Panc1 (cell line): Measurements from ENCODE around the gene CHST13. TPM values are rescaled to one million over a fixed set of nuclear protein-coding genes. Genes with fewer than 3 reads are reported as not detected.

Experiments used
- ATAC-seq: fragments of 200-7000 bp; cut with Tn5 transposase; 2 replicates; pipeline ENCODE4 v1.9.1; 2020; ENCODE audit warnings: mild to moderate bottlenecking, moderate library complexity
- BruUV-seq: library from RNA; stranded (reverse); fragments of 400-500 nt; replicated peaks from 2 replicates; lab custom pipeline; 2021; lab: Mats Ljungman, UMichigan
- CTCF ChIA-PET: fragments of 300-600 bp; sonication (Branson Sonifier 250); formaldehyde crosslinking; loops from one replicate; lab custom pipeline; 2022; ENCODE audit warnings: antibody characterized with exemption; lab: Charles Lee
- POLR2A ChIA-PET: fragments of 300-600 bp; sonication (Branson Sonifier 250); formaldehyde crosslinking; loops from one replicate; lab custom pipeline; 2022; ENCODE audit warnings: antibody characterized with exemption; lab: Charles Lee
- DNase-seq: peaks from one replicate; pipeline ENCODE4 v3.0.0-alpha.2; 2010; ENCODE audit warnings: low read depth, low spot score
- H3K27ac ChIP-seq: 2 replicates; pipeline ENCODE4 v1.5.1; 2011; ENCODE audit warnings: mild to moderate bottlenecking, low read length, inconsistent platforms
- H3K27me3 ChIP-seq: fragments of 200-500 bp; sonication (Bioruptor generic); 2 replicates; pipeline ENCODE4 v1.6.0; 2014; ENCODE audit warnings: low read length, inconsistent platforms; ENCODE audit not compliant: control insufficient read depth, insufficient read depth
- H3K36me3 ChIP-seq: fragments of 200-500 bp; sonication (Bioruptor generic); 2 replicates; pipeline ENCODE4 v1.5.1; 2014; ENCODE audit warnings: inconsistent platforms, mild to moderate bottlenecking, low read length, moderate library complexity; ENCODE audit not compliant: control insufficient read depth, insufficient read depth
- H3K4me1 ChIP-seq: 2 replicates; pipeline ENCODE4 v1.5.1; 2011; ENCODE audit warnings: inconsistent platforms, mild to moderate bottlenecking, low read length, moderate library complexity; ENCODE audit not compliant: control insufficient read depth, insufficient read depth
- H3K4me3 ChIP-seq, 2 experiments: 2 replicates each; pipeline ENCODE4 v1.5.1; 2011 to 2012; ENCODE audit warnings: low read depth in 2 of 2, low read length in 2 of 2, mild to moderate bottlenecking in 2 of 2, inconsistent platforms in 1 of 2, moderate library complexity in 1 of 2
- H3K9me3 ChIP-seq: fragments of 200-500 bp; sonication (Bioruptor generic); 2 replicates; pipeline ENCODE4 v1.5.1; 2014; ENCODE audit warnings: low read depth, mild to moderate bottlenecking, inconsistent platforms, low read length, moderate library complexity; ENCODE audit not compliant: control insufficient read depth, insufficient read depth
- POLR2AphosphoS5 ChIP-seq: IDR thresholded peaks from 2 replicates; pipeline ENCODE4 v1.6.1; 2012; ENCODE audit warnings: mild to moderate bottlenecking, low read depth, low read length, moderate library complexity
- SIN3A ChIP-seq: IDR thresholded peaks from 2 replicates; pipeline ENCODE4 v1.6.1; 2012; ENCODE audit warnings: low read depth, mild to moderate bottlenecking, low read length, moderate library complexity, borderline replicate concordance; ENCODE audit not compliant: insufficient read depth
- TCF7L2 ChIP-seq: IDR thresholded peaks from 2 replicates; pipeline ENCODE4 v1.6.1; 2011; ENCODE audit warnings: mild to moderate bottlenecking, low read depth, low read length, inconsistent platforms
- in situ Hi-C: cut with HindIII; loops from 2 replicates; pipeline ENCODE4 v1.10.0; 2016; ENCODE audit warnings: low sequenced_read_pairs, low pct_unique_long_range_greater_than_20kb
- intact Hi-C: fragments of 100-400 bp; cut with micrococcal nuclease; formaldehyde crosslinking; loops from one replicate; pipeline ENCODE4 v1.10.0; 2022; ENCODE audit not compliant: unreplicated experiment
- total RNA-seq: library from RNA; stranded (reverse); gene quantifications from one replicate; pipeline ENCODE4 v1.2.1, GENCODE V29; 2021; ENCODE audit not compliant: unreplicated experiment
- TF ChIP-seq, protein P1 (sequence below): fragments of 450-650 bp; IDR thresholded peaks from 2 replicates; pipeline ENCODE4 v1.5.1; 2017; ENCODE audit warnings: mild to moderate bottlenecking
- TF ChIP-seq, protein P2 (sequence below), 2 experiments: IDR thresholded peaks; 2 replicates each; pipeline ENCODE4 v1.6.1; 2011 to 2012; ENCODE audit warnings: low read depth in 2 of 2, control low read depth in 1 of 2, low read length in 1 of 2, mild to moderate bottlenecking in 1 of 2, moderate library complexity in 1 of 2; ENCODE audit not compliant: insufficient read depth in 1 of 2

Gene CHST13
- total RNA-seq, 1 experiment from 2014 or later: 0.64 TPM

DNA sequence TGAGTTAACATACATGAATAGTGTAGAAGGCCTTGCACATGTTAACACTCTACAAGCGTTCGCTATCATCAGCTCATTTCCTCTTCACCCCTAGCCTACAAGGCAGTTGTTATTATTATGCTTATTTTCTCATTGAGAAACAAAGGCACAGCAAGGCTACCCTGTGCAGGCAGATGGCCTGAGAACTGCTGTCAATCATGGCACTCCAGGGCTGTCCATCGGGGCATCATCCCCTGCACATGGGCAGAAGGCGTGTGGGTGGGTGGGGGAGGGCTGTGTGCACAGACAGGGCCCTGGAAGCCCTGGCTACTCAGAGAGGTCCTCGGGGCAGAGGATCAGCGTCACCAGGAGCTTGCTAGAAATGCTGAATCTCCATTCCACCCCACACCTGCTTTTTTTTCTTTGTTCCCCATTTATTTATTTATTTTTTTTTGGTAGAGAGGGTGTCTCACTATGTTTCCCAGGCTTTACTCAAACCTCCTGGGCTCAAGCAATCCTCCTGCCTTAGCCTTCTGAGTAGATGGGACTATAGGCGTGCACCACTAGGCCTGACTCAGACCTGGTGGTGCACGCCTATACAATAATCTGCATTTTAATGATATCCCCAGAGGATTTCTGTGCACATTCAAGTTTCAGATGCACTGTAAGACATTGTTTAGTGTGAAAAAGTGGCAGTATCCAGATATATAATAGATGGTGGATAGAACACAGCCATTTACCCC lies 38.6 kb upstream of the CHST13 start:
- no peak overlapping the region for H3K27ac ChIP-seq
- POLR2A ChIA-PET: no interaction called here
- in situ Hi-C loops: no loop called here

DNA sequence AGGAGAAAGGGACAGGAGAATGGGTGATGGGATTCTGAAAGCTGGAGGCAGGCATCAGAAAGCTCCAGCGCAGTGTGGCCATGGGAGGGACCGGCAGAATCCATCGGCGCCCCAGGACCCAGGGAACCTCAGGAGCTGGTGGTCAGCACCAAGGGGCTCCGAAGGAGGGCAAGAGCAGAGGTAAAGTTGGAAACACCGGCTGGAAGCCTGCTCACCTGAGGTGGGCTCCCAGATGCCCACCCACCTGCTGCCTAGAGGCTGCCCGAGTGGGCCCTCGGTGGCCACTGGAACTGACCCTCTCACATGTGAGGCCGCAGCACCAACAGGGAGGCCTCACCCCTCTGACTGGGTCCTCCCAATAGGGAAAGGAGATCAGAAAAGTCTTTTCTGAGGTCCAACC lies 38.0 kb upstream of the CHST13 start:
- Histone ChIP-seq H3K36me3 (no peaks in the 10 kb centered on the region), H3K4me3 (no peak overlapping the region), H3K27ac (no peak overlapping the region), H3K27me3 (no peaks in the 10 kb centered on the region), H3K9me3 (no peaks in the 10 kb centered on the region), H3K4me1 (0 out of 2 replicates have a peak, but pooled peaks cover 3% of the 10 kb centered on the region)
- DNase-seq: no peak
- ChIA-PET CTCF (no interaction called here), POLR2A (no interaction called here)
- intact Hi-C loops (no loop called here), in situ Hi-C loops (no loop called here)
- no TSS peak for BruUV-seq
- ATAC-seq: no peak
- TF ChIP-seq TCF7L2 (no peak), SIN3A (no peak), POLR2AphosphoS5 (no peak)
- TF ChIP-seq, protein P1, sequence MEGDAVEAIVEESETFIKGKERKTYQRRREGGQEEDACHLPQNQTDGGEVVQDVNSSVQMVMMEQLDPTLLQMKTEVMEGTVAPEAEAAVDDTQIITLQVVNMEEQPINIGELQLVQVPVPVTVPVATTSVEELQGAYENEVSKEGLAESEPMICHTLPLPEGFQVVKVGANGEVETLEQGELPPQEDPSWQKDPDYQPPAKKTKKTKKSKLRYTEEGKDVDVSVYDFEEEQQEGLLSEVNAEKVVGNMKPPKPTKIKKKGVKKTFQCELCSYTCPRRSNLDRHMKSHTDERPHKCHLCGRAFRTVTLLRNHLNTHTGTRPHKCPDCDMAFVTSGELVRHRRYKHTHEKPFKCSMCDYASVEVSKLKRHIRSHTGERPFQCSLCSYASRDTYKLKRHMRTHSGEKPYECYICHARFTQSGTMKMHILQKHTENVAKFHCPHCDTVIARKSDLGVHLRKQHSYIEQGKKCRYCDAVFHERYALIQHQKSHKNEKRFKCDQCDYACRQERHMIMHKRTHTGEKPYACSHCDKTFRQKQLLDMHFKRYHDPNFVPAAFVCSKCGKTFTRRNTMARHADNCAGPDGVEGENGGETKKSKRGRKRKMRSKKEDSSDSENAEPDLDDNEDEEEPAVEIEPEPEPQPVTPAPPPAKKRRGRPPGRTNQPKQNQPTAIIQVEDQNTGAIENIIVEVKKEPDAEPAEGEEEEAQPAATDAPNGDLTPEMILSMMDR: no peak
- TF ChIP-seq, protein P2, sequence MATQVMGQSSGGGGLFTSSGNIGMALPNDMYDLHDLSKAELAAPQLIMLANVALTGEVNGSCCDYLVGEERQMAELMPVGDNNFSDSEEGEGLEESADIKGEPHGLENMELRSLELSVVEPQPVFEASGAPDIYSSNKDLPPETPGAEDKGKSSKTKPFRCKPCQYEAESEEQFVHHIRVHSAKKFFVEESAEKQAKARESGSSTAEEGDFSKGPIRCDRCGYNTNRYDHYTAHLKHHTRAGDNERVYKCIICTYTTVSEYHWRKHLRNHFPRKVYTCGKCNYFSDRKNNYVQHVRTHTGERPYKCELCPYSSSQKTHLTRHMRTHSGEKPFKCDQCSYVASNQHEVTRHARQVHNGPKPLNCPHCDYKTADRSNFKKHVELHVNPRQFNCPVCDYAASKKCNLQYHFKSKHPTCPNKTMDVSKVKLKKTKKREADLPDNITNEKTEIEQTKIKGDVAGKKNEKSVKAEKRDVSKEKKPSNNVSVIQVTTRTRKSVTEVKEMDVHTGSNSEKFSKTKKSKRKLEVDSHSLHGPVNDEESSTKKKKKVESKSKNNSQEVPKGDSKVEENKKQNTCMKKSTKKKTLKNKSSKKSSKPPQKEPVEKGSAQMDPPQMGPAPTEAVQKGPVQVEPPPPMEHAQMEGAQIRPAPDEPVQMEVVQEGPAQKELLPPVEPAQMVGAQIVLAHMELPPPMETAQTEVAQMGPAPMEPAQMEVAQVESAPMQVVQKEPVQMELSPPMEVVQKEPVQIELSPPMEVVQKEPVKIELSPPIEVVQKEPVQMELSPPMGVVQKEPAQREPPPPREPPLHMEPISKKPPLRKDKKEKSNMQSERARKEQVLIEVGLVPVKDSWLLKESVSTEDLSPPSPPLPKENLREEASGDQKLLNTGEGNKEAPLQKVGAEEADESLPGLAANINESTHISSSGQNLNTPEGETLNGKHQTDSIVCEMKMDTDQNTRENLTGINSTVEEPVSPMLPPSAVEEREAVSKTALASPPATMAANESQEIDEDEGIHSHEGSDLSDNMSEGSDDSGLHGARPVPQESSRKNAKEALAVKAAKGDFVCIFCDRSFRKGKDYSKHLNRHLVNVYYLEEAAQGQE (IDR thresholded peaks at IDR 0.05; ENCODE audit: insufficient read depth in 1 of 2, low read depth in 2 of 2, low read length in 1 of 2): no peak

More for the DNA sequence above, 38.6 kb upstream of the CHST13 start:
- BruUV-seq: no TSS peak
- DNase-seq (no peak), ATAC-seq (no peak)
- TF ChIP-seq, protein P2 (IDR thresholded peaks at IDR 0.05; ENCODE audit: insufficient read depth in 1 of 2, low read depth in 2 of 2, low read length in 1 of 2): no peak
- no peak for TF ChIP-seq TCF7L2
- no peak for TF ChIP-seq SIN3A
- TF ChIP-seq, protein P1: no peak
- TF ChIP-seq POLR2AphosphoS5: no peak
- Histone ChIP-seq H3K27me3 (no peaks in the 10 kb centered on the region), H3K4me3 (no peak overlapping the region), H3K36me3 (no peaks in the 10 kb centered on the region), H3K4me1 (0 out of 2 replicates have a peak, but pooled peaks cover 3% of the 10 kb centered on the region), H3K9me3 (no peaks in the 10 kb centered on the region)
- intact Hi-C loops: no loop called here
- CTCF ChIA-PET: no interaction called here
